Breast epithelium (tissue), 3 donors: Measurements from ENCODE around the gene SLA2.

Experiments used
- CTCF ChIP-seq, 3 donors: fragments of 450-650 bp; IDR thresholded peaks; one replicate each; pipeline ENCODE4 v1.5.1; 2016 to 2017; ENCODE audit warnings: antibody characterized with exemption in 3 of 3, mild to moderate bottlenecking in 3 of 3, moderate library complexity in 3 of 3
- POLR2A ChIP-seq: fragments of 450-650 bp; IDR thresholded peaks from one replicate; pipeline ENCODE4 v1.6.1; 2016; ENCODE audit warnings: antibody characterized with exemption, mild to moderate bottlenecking, moderate library complexity

- TF ChIP-seq CTCF (IDR thresholded peaks at IDR 0.05), result no peak
- no peak for TF ChIP-seq POLR2A
These were observed 30.9 kb upstream of the SLA2 start for GRCh38 chr20:36676701-36677421.
